ENCODE data around the gene SPEN.
A peak's percentile ranks its signal among the peaks of the same experiment; 100 is the strongest.
"Not testable (repeated sequence)": the region's sequence is repeated elsewhere in the genome, so short reads cannot be mapped to it uniquely, and the experiment has no call there.

Gene SPEN

GRCh38 chr1:15856888-15857287 is 9.4 kb downstream of the SPEN start:
- DNase-seq, result no peak

GRCh38 chr1:15858069-15858670 is 10.7 kb downstream of the SPEN start:
- DNase-seq, result no peak

DNA sequence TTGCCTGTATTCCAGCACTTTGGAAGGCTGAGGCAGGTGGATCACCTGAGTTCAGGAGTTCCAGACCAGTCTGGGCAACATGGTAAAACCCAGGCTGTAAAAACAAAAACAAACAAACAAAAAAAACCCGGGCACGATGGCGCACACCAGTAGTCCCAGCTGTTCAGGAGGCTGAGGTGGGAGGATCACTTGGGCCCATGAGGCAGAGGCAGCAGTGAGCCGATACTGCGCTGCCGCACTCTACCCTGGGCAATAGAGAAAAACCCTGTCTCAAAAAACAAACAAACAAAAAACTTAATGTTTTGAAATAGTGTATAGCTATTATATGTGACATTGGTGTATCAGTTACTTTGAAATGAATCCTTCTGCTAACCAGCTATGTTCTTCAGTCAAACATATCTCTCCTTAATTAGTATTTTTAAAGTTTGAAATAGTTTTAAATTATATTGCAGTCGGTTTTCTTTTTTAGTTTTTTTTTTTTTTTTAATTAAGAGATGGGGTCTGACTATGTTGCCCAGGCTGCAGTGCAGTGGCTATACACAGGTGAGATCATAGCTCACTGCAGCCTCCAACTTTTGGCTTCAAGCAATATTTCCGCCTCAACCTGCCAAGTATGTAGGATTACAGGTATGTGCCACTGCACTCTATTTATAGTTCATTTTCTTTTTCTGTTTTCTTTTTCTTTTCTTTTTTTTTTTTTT is 11.3 kb downstream of the SPEN start:
- DNase-seq, result no peak

DNA sequence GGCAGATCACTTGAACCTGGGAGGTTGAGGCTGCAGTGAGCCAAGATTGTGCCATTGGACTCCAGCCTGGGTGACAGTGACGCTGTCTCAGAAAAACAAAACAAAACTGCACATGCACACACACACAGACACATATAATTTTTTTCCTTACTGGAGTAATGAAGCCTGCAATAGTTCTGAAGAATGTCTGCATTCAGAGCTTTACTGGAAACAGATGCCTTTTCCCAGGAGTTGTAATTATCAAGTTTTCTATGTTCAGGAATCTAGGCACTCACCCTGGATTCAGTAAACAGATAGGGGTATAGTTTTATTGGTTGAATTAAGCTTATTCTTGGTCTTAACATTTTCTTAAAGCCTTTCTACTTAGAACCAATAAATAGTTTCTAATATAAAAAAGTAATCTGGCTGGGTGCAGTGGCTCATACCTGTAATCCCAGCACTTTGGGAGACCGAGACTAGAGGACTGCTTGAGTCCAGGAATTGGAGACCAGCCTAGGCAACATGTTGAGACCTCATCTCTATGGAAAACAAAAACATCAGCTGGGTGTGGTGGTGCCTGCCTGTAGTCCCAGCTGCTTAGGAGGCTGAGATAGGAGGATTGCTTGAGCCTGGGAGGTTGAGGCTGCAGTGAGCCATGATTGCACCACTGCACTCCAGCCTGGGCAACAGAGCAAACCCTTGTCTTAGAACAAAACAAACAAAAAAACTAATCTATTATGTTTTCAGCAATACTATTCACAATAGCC is 15.8 kb downstream of the SPEN start:
- DNase-seq, result no peak

DNA sequence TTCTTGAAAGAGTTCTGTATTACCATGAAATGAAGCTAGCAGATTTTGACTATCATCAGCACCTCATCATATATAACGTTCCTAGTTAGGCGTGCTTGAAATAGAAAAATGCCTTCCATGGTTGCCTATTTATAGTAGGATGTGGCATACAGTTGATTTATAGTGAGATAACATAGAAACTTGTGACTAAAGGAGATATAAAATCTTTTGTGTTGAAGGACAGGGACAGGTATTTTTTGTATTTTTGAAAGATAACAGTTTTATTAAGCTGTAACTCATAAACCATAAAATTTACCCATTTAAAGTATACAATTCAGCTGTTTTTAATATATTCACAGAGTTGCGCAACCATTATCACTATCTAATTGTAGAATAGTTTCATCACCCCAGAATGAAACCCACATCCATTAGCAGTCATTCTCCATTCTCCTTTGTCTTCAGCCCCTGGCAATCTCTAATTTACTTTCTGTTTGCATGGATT is 19.3 kb downstream of the SPEN start:
- DNase-seq, result no peak

GRCh38 chr1:15867288-15867687 is 19.8 kb downstream of the SPEN start:
- no peak for DNase-seq

- no peak for DNase-seq
These were observed 21.9 kb downstream of the SPEN start for GRCh38 chr1:15869413-15869812.

GRCh38 chr1:15870421-15870820 is 22.9 kb downstream of the SPEN start:
- no peak for DNase-seq

- no peak for DNase-seq
These were observed 27.0 kb downstream of the SPEN start for GRCh38 chr1:15874471-15874870.

DNA sequence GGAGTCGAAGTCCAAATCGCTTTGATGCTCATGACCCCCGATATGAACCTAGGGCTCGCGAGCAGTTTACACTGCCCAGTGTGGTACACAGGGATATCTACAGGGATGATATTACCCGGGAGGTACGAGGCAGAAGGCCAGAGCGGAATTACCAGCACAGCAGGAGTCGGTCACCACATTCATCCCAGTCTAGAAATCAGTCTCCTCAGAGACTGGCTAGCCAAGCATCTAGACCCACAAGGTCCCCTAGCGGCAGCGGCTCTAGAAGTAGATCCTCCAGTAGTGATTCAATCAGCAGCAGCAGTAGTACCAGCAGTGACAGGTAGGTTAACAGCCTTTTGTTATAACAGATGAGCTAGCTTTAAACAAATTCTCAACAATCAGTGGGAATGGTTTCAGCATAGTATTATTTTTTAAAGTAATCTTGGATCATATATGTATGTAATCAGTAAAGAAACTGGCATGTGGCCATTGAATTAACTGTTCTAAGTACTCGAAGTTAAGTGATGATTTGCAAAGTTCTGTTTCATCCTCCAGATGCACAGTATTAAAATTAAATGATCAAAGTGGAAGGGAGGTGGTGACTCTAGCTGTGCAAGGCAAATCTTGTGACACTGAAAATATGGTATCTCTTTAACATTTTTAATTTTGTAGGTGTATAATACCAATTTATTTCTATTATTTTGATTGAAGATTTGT is 29.0 kb downstream of the SPEN start:
- DNase-seq, result no peak

- DNase-seq, result no peak
These were observed 34.5 kb downstream of the SPEN start for GRCh38 chr1:15881961-15882360.

GRCh38 chr1:15882665-15883064 is 35.2 kb downstream of the SPEN start:
- no peak for DNase-seq

DNA sequence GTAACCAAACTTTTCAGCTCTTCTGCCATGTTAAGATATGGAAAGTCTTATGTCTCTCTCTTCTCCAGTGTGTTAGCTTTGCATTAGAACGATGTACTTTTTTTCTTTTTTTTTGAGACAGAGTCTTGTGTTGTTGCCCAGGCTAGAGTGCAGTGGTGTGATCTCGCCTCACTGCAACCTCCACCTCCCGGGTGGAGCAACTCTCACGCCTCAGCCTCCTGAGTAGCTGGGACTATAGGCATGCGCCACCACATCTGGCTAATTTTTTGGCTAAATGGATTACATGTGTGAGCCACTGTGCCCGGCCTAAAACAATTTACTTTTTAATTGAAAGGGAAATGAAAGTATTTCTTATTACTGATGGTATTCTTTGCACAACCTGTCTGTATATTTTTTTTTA is 35.8 kb downstream of the SPEN start:
- no peak for DNase-seq

DNA sequence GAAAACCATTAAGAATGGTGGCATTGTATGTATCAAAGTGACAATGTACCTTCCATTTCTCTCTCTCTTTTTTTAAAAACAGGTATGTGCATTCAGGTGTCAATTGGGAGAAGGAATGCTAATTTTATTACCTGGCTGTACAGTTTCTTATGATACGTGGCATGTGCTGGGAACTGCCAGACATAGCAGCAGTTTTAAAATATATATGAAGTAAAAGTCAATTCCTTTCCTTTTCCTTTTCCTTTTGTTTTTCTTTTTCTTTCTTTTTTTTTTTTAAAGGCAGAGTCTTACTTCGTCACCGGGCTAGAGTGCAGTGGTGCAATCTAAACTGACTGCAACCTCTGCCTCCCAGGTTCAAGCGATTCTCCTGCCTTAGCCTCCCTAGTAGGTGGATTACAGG is 37.0 kb downstream of the SPEN start:
- no peak for DNase-seq

DNA sequence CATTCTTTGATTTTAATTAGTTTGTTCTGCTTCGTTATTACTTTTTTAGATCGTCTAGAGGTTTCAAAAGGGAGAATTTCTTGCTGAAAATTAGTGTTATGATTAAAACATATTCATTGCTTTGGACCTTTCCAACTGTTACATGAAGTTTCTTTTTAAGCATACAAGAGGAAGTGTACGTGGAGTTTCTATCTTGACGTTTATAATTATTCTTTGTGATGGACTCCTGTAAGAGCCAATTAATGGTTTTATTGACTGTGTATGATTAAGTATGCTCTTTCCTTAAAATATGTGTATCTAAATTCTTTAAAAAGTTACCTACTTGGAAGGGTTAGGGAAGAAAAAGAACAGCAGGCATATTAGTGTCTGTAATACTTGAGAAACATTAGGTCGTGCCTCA is 37.8 kb downstream of the SPEN start:
- DNase-seq, result no peak

DNA sequence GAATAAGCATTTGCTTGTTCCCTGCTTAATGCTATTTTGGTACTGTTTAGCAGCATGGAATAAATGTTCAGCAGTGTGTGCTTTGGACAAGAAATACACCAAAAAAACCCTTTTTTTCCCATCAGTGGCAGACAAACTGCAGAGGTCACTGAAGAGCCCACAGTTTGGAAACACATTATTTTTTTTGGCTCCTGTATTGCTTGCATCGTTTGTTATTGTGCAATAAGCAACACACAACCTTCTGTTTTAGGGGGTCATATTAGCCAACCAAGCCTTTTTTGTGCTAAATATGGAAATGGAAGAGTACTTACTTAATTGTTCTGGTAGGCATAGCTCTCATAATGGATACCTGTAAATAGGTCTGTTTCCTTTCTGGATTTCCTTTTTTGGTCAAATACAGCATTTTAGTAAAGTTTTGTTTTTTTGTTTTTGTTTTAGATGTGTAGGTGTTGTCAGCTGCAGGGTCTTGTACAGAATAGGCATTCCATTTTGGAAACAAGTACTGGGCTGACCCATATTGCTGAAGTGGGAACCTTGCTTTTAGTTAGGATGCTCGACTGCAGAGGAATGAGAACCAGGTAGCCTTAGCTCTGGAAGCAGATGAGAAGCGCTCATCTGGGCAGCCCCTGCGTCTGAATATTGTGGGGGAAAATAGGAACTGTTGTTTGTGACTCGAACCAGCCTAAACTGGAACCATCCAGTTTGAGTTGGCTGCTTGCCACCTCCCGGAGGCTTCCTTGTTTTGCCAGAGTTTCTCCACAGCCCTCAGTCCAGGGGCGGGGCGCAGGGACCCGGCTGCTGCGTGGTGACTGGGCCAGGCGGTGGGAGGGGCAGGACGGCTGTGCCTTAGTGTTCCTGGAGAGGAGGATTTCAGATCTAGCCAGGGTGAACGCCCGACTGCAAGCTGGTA is 38.4 kb downstream of the SPEN start:
- DNase-seq, result peak; percentile 92

DNA sequence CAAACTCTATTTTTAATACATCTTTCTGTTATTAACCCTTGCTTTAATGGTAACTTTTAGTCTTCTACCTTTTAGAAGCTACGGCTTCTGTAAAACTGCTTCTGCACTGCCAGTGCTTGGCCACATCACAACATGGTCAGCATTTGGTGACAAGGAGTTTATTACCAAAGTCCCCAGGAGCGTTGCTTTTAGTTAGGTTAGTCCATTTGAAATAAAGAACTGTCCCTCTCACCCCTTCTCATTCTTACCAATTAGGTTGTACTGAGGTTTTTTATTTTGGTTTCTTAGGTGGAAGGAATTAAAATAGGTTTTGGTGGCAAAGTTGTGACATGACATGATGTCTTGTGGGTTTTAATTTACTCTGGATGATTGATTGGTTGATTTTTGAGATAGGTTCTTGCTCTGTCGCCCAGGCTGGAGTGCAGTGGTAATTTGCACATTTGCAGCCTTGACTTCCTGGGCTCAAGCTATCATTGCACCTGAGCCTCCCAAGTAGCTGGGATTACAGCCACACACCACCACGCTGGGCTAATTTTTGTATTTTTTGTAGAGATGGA is 39.2 kb downstream of the SPEN start:
- DNase-seq, result no peak

- DNase-seq, result not testable (repeated sequence)
These were observed 45.5 kb downstream of the SPEN start for GRCh38 chr1:15892857-15893599.

- DNase-seq, result no peak
These were observed 47.7 kb downstream of the SPEN start for GRCh38 chr1:15895233-15895632.

GRCh38 chr1:15896841-15897610 is 49.5 kb downstream of the SPEN start:
- not testable (repeated sequence) for DNase-seq

Measured in GDM1 (cell line).